Activated naive CD4-positive, alpha-beta T cell treated with anti-CD3 and anti-CD28 coated beads for 36 hours (primary cell): ENCODE results near the gene FHIT. TPM values are rescaled to one million over a fixed set of nuclear protein-coding genes. Genes with fewer than 3 reads are reported as not detected.

Source experiments
- CTCF ChIA-PET: fragments of 350-600 bp; sonication (Branson Sonifier 250); formaldehyde crosslinking; loops from one replicate; lab custom pipeline; 2021; ENCODE audit warnings: antibody characterized with exemption; lab: Charles Lee
- DNase-seq: peaks from one replicate; pipeline ENCODE4 v3.0.0-alpha.2; 2020
- H3K27ac Mint-ChIP-seq: one replicate; pipeline ENCODE4 v1.8.0; 2021; ENCODE audit warnings: mild to moderate bottlenecking, mixed read lengths
- H3K27me3 Mint-ChIP-seq: one replicate; pipeline ENCODE4 v1.8.0; 2021; ENCODE audit warnings: low read depth, mixed read lengths
- H3K36me3 Mint-ChIP-seq: one replicate; pipeline ENCODE4 v1.8.0; 2021; ENCODE audit warnings: low read depth, mixed read lengths
- H3K4me1 Mint-ChIP-seq: one replicate; pipeline ENCODE4 v1.8.0; 2021; ENCODE audit warnings: low read depth, mixed read lengths
- H3K4me3 Mint-ChIP-seq: one replicate; pipeline ENCODE4 v1.8.0; 2021; ENCODE audit warnings: mild to moderate bottlenecking, moderate library complexity, mixed read lengths
- H3K9me3 Mint-ChIP-seq: one replicate; pipeline ENCODE4 v1.8.0; 2021; ENCODE audit warnings: mixed read lengths
- intact Hi-C: fragments of 100-400 bp; cut with micrococcal nuclease; formaldehyde crosslinking; loops from one replicate; pipeline ENCODE4 v1.15.1; 2023
- total RNA-seq, 2 experiments: library from RNA; stranded (reverse); gene quantifications; one replicate each; pipeline ENCODE4 v1.2.3, GENCODE V29; 2021

FHIT gene
- total RNA-seq, 2 experiments from 2014 or later: 20.2 to 22.7 TPM

DNA sequence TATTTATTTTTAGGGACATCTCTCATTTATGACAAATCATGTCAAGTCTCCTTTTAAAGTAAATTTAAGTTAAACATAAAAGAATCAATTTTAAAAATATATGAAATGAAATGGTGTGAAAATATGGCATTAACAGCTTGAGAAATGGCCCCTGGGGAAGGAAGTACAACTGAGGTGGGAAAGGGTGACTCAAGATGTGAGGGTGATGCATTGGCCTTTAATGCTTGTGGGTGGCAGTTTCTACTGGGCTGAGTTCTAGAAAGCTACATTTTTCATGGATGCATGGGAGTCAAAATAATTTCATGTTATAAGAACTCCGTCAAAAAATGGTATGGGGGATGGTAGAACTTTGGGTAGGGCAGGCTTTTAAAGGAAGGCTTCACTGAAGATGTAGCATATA lies 1492.6 kb downstream of the FHIT start:
- CTCF ChIA-PET: no interaction called here
- H3K27ac Mint-ChIP-seq: no peak overlapping the region
- H3K9me3 Mint-ChIP-seq: no peaks in the 10 kb centered on the region
- intact Hi-C loops: loop anchor here (5.0 to 10.0 kb wide), 4 partner anchors 219 to 334 kb away; no protein-coding TSS in a partner anchor
- peaks cover 1% of the 10 kb centered on the region for H3K36me3 Mint-ChIP-seq
- no peaks in the 10 kb centered on the region for H3K27me3 Mint-ChIP-seq
- H3K4me3 Mint-ChIP-seq: no peak overlapping the region
- DNase-seq: peak; percentile 28
- peaks cover 91% of the 10 kb centered on the region for H3K4me1 Mint-ChIP-seq

DNA sequence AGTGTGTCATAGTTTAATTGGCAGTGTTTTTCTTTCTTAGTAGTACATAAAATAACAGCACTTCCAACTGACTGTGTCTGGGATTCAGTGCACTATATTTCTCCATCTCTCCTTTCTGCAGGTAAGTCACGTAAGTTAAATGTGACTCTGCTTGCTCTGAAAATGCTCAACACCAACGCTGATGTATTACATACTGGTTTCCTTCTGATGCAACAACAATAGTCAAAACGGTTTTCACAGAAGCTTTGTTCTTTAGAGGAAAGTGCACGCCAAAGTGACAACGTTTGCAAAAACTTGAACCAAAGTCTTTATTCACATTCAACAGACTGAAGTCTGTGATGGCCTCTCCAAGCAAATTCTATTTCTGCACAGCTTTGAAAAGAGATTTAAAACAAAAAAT lies 1494.3 kb downstream of the FHIT start:
- CTCF ChIA-PET: interaction anchor here (0.7 to 1.8 kb wide), 4 partner anchors 22 to 127 kb away, joined by 3 to 4 read pairs (median 3); no protein-coding TSS in a partner anchor
- H3K27ac Mint-ChIP-seq: peak overlapping the region; percentile 70
- no peaks in the 10 kb centered on the region for H3K9me3 Mint-ChIP-seq
- H3K36me3 Mint-ChIP-seq: peaks cover 10% of the 10 kb centered on the region
- peak overlapping the region; percentile 15 for H3K4me3 Mint-ChIP-seq
- intact Hi-C loops: loop anchor here (1.0 to 10.0 kb wide), 9 partner anchors 15 to 370 kb away; no protein-coding TSS in a partner anchor
- peak; percentile 49 for DNase-seq
- no peaks in the 10 kb centered on the region for H3K27me3 Mint-ChIP-seq
- H3K4me1 Mint-ChIP-seq: peaks cover 86% of the 10 kb centered on the region

DNA sequence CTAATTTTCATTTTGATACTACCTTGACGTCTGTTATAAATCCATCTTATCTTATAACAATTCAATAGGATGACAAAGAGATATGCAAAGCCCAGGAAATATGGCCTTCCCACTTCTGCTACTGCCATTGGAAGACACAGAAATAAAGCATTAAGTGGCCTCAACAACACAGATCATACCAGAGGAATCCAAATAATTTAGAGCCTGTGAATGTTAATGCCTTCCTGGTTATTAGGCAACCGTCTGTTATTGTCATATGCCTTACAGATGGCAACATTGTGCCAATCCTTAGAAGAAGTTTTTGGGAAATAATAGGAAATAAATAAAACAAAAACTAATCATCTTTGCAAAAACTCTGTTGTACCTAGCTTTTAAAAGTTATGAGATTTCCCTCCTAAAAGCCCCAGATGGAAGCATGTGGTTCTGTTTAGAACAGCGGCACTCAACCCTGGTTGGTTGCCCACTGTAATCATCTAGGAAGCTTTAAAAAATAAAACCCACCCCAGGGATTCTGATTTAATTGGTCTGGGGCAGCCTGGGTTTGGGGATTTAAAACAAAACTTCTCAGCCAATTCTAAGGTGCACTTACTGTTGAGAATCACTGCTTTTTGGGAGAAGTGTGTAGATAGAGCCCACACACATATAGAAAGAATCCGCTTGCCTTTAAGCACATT lies 1496.7 kb downstream of the FHIT start:
- DNase-seq: no peak
- no peaks in the 10 kb centered on the region for H3K9me3 Mint-ChIP-seq
- CTCF ChIA-PET: no interaction called here
- H3K4me1 Mint-ChIP-seq: peaks cover 67% of the 10 kb centered on the region
- no peaks in the 10 kb centered on the region for H3K27me3 Mint-ChIP-seq
- H3K27ac Mint-ChIP-seq: no peak overlapping the region
- intact Hi-C loops: loop anchor here (5.0 to 10.0 kb wide), 4 partner anchors 223 to 330 kb away; no protein-coding TSS in a partner anchor
- H3K4me3 Mint-ChIP-seq: no peak overlapping the region
- H3K36me3 Mint-ChIP-seq: peaks cover 27% of the 10 kb centered on the region

DNA sequence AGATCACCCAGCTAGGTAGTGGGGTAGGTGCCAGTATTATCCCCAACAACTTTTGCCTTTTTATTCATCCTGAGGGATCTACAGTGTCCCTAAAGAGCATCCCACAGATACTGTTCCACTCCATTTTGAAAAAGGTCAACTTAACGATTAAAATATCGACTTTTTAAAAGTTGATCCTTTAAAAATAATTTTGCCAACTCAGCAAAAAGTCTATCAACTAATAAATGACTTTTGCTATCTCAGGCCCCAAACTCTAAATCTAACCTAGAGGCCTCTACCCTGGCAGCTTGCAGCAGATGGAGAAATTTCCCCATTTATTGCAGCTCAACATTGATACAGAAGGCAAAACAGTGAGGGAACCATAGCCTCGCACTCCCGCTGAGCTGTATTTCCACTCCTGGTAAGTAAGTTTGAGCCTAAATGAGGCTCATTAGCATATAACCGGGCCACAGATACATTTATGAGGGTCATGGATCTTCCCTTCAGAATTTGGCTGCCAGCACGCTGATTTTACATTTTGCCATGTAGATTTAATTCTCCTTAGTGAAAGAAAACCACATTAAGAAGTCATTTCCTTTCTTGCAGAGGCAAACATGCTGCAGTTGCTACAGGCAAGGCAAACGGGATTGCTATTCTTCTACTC lies 1497.3 kb downstream of the FHIT start:
- H3K4me3 Mint-ChIP-seq: no peak overlapping the region
- no peaks in the 10 kb centered on the region for H3K9me3 Mint-ChIP-seq
- CTCF ChIA-PET: no interaction called here
- H3K27ac Mint-ChIP-seq: no peak overlapping the region
- H3K36me3 Mint-ChIP-seq: peaks cover 34% of the 10 kb centered on the region
- intact Hi-C loops: loop anchor here (10.0 kb wide), 1 partner anchor 329 kb away; no protein-coding TSS in a partner anchor
- no peak for DNase-seq
- peaks cover 61% of the 10 kb centered on the region for H3K4me1 Mint-ChIP-seq
- H3K27me3 Mint-ChIP-seq: no peaks in the 10 kb centered on the region

GRCh38 chr3:59752925-59753324 lies 1498.3 kb downstream of the FHIT start:
- H3K9me3 Mint-ChIP-seq: no peaks in the 10 kb centered on the region
- H3K36me3 Mint-ChIP-seq: peaks cover 43% of the 10 kb centered on the region
- H3K27ac Mint-ChIP-seq: no peak overlapping the region
- H3K27me3 Mint-ChIP-seq: no peaks in the 10 kb centered on the region
- CTCF ChIA-PET: no interaction called here
- no peak for DNase-seq
- intact Hi-C loops: loop anchor here (10.0 kb wide), 1 partner anchor 328 kb away; no protein-coding TSS in a partner anchor
- H3K4me1 Mint-ChIP-seq: peaks cover 52% of the 10 kb centered on the region
- H3K4me3 Mint-ChIP-seq: no peak overlapping the region

DNA sequence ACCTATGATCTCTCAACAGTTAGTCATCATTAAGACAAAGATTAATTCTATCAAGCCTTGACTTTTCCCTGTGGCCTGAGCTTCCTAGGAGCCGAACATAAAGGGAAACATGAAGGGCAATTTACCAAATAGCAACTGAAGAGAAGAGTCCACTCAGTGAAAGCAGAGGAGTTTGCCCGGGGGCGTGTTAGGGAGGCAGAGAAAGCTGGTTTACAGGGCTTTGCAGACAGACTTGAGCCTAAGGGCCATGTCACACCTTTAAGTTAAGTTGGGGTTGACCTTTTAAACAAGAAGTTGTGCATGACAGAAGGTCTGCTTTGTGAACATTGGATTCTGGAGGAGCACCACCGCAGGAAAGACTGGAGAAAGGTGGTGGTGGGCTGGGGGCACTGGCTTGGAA lies 1499.6 kb downstream of the FHIT start:
- no peaks in the 10 kb centered on the region for H3K27me3 Mint-ChIP-seq
- DNase-seq: no peak
- intact Hi-C loops: loop anchor here (10.0 kb wide), 1 partner anchor 327 kb away; no protein-coding TSS in a partner anchor
- peaks cover 56% of the 10 kb centered on the region for H3K36me3 Mint-ChIP-seq
- no peaks in the 10 kb centered on the region for H3K9me3 Mint-ChIP-seq
- no peak overlapping the region for H3K4me3 Mint-ChIP-seq
- H3K4me1 Mint-ChIP-seq: peaks cover 40% of the 10 kb centered on the region
- H3K27ac Mint-ChIP-seq: no peak overlapping the region
- CTCF ChIA-PET: interaction anchor here (2.0 kb wide), 1 partner anchor 58 kb away, joined by 4 read pairs; no protein-coding TSS in a partner anchor

- H3K36me3 Mint-ChIP-seq: peaks cover 62% of the 10 kb centered on the region
Observed at GRCh38 chr3:59750391-59750790, 1500.9 kb downstream of the FHIT start.

GRCh38 chr3:59749291-59749690 lies 1502.0 kb downstream of the FHIT start:
- CTCF ChIA-PET: no interaction called here
- H3K27ac Mint-ChIP-seq: no peak overlapping the region
- intact Hi-C loops: no loop called here
- peaks cover 17% of the 10 kb centered on the region for H3K4me1 Mint-ChIP-seq
- peaks cover 62% of the 10 kb centered on the region for H3K36me3 Mint-ChIP-seq
- no peaks in the 10 kb centered on the region for H3K27me3 Mint-ChIP-seq
- H3K4me3 Mint-ChIP-seq: no peak overlapping the region
- no peak for DNase-seq
- H3K9me3 Mint-ChIP-seq: no peaks in the 10 kb centered on the region

More at GRCh38 chr3:59750391-59750790, 1500.9 kb downstream of the FHIT start:
- no peak overlapping the region for H3K27ac Mint-ChIP-seq
- peaks cover 28% of the 10 kb centered on the region for H3K4me1 Mint-ChIP-seq
- intact Hi-C loops: loop anchor here (10.0 kb wide), 1 partner anchor 326 kb away; no protein-coding TSS in a partner anchor
- H3K4me3 Mint-ChIP-seq: no peak overlapping the region
- H3K9me3 Mint-ChIP-seq: no peaks in the 10 kb centered on the region
- no peak for DNase-seq
- CTCF ChIA-PET: no interaction called here
- no peaks in the 10 kb centered on the region for H3K27me3 Mint-ChIP-seq

GRCh38 chr3:59746585-59746984 lies 1504.7 kb downstream of the FHIT start:
- no peak overlapping the region for H3K27ac Mint-ChIP-seq
- H3K4me3 Mint-ChIP-seq: no peak overlapping the region
- DNase-seq: no peak
- H3K4me1 Mint-ChIP-seq: no peaks in the 10 kb centered on the region
- CTCF ChIA-PET: no interaction called here
- H3K36me3 Mint-ChIP-seq: peaks cover 50% of the 10 kb centered on the region
- no peaks in the 10 kb centered on the region for H3K27me3 Mint-ChIP-seq
- H3K9me3 Mint-ChIP-seq: peaks cover 4% of the 10 kb centered on the region
- intact Hi-C loops: no loop called here

DNA sequence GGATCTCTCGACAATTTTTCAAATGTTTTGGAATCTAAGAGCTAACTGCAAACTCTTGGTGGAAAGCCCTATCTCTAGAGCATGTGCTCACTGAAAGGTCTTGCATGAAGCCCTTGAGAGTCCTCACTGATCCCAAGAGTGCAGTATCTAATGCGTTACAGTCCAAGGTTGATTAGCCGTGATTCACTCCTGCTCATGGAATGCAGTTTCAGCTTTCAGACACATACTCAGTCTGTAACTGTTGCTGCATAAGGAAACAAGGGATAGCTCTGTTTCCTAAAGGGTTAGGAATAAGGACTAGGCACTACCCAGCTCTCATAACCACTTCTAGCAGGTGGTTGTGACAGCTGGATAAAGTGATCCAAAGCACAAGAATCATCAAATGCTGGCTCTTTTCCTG lies 1514.0 kb downstream of the FHIT start:
- Mint-ChIP-seq H3K27ac (no peak overlapping the region), H3K4me1 (peaks cover 17% of the 10 kb centered on the region), H3K9me3 (peaks cover 4% of the 10 kb centered on the region), H3K4me3 (no peak overlapping the region), H3K27me3 (peaks cover 2% of the 10 kb centered on the region), H3K36me3 (no peaks in the 10 kb centered on the region)
- no peak for DNase-seq
- CTCF ChIA-PET: interaction anchor here (0.8 to 1.4 kb wide), 2 partner anchors 18 to 121 kb away, joined by 3 read pairs; no protein-coding TSS in a partner anchor
- intact Hi-C loops: no loop called here

- H3K36me3 Mint-ChIP-seq: no peaks in the 10 kb centered on the region
- intact Hi-C loops: no loop called here
- H3K9me3 Mint-ChIP-seq: no peaks in the 10 kb centered on the region
- H3K4me1 Mint-ChIP-seq: peaks cover 26% of the 10 kb centered on the region
- H3K4me3 Mint-ChIP-seq: no peak overlapping the region
- no peak overlapping the region for H3K27ac Mint-ChIP-seq
- H3K27me3 Mint-ChIP-seq: peaks cover 2% of the 10 kb centered on the region
- CTCF ChIA-PET: no interaction called here
- DNase-seq: no peak
Observed at GRCh38 chr3:59734061-59734460, 1517.2 kb downstream of the FHIT start.

DNA sequence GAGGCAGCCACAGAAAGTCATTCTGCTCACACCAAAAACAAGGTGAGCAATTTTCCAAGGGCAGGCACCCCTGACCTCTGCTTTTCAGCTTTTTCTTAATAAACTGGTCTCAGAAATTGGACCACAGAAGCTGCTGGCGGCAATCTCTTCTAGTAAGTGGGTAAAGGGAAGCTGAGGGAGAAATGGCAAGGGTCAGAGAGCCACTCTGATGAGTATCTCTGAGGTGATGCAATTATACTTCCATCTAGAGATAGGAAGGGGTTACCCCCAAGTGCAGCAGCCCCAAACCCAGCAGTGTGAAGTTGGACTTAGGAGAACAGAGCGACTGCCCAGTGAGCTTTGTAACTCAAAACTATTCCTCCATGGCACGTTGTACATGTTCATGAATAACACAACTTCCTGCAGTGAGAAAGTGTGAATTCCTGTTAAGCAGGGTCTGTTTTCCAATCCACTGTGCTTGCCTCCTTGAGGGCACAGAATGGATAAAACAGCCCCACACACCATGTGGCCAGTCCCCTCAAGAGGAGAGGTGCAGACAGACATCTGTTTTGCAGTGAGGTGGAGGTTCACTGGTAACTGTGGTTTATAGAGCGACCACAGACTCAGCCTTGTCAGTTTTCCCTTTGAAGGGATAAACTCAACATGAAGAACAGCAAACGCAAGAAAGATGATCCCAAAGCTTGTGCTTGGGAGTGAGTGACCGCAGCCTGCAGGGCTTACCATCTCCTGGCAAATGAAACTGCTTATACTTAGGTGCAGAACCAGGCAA lies 1518.0 kb downstream of the FHIT start:
- Mint-ChIP-seq H3K4me3 (no peak overlapping the region), H3K9me3 (no peaks in the 10 kb centered on the region), H3K36me3 (no peaks in the 10 kb centered on the region), H3K4me1 (peaks cover 26% of the 10 kb centered on the region), H3K27me3 (peaks cover 2% of the 10 kb centered on the region), H3K27ac (no peak overlapping the region)
- intact Hi-C loops: no loop called here
- CTCF ChIA-PET: no interaction called here
- DNase-seq: no peak
